OCI-LY7 (cell line): Measurements from ENCODE around the gene CCDC178.

Experiments used
- EZH2phosphoT487 ChIP-seq: fragments of 200-600 bp; sonication (generic); IDR thresholded peaks from 2 replicates; pipeline ENCODE4 v1.6.1; 2018; ENCODE audit warnings: low read depth, borderline replicate concordance, mild to moderate bottlenecking, mixed run types, antibody characterized with exemption, low read length, moderate library complexity, mixed read lengths
- TF ChIP-seq, protein P1 (sequence below): fragments of 200-600 bp; sonication (generic); conservative IDR thresholded peaks from 2 replicates; pipeline ENCODE4 v1.5.1; 2014; ENCODE audit warnings: mild to moderate bottlenecking, antibody characterized with exemption, low read length, moderate library complexity, mixed read lengths

DNA sequence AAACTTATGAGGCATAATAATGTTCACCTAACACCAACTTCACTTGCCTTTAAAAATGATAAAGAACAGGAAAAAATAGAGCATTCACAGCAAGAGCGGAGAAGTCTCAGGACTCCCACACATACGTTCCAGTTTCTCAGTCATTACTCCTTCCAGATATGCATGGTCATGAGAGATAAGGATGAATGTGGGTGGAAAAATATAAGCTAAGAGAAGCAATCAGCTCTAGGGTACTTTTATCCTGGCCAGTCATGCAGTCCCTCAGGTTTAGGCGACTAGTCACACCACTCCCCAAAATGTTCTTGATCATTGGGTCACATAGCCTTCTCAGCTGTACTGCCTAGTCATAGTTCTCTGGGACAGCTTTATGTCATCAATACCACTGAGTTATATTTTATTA, 29.2 kb upstream of the CCDC178 start:
- TF ChIP-seq, protein P1, sequence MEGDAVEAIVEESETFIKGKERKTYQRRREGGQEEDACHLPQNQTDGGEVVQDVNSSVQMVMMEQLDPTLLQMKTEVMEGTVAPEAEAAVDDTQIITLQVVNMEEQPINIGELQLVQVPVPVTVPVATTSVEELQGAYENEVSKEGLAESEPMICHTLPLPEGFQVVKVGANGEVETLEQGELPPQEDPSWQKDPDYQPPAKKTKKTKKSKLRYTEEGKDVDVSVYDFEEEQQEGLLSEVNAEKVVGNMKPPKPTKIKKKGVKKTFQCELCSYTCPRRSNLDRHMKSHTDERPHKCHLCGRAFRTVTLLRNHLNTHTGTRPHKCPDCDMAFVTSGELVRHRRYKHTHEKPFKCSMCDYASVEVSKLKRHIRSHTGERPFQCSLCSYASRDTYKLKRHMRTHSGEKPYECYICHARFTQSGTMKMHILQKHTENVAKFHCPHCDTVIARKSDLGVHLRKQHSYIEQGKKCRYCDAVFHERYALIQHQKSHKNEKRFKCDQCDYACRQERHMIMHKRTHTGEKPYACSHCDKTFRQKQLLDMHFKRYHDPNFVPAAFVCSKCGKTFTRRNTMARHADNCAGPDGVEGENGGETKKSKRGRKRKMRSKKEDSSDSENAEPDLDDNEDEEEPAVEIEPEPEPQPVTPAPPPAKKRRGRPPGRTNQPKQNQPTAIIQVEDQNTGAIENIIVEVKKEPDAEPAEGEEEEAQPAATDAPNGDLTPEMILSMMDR, result no peak
- TF ChIP-seq EZH2phosphoT487, result no peak
